ENCODE measurements around the gene TOMM20.

Gene TOMM20

DNA sequence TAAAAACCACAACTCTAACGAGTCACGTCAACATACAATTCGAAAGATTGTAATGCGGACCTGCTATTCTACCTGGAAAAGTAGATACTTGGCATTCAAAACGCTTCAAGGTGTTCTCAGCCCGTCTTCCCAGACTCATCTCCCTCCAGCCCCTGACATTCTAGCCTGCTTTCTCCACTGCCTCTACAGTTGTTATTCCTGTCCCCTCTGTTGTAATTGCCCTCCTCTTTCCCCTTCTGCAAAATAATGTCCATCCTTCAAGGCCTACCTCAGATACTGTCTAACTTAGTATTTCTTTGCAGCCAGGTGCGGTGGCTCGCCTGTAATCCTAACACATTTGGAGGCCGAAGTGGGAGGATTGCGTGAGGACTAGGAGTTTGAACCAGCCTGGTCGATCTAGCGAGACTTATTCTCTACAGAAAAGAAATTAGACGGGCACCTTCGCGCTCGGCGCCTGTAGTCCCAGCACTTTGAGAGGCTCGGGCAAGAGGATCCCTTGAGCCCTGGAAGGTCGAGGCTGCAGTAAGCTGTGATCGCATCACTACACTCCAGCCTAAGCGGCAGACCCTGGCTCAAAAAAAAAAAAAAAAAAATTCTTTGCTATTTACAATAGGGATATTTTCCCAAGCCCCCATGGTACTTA lies 33.2 kb upstream of the TOMM20 start:
- no peak for TF ChIP-seq FOXP2 (optimal IDR thresholded peaks at IDR 0.05; ENCODE audit: borderline replicate concordance, extremely low read depth, extremely low read length, insufficient read depth)
- TF ChIP-seq SIN3A (IDR thresholded peaks at IDR 0.05; ENCODE audit: borderline replicate concordance, insufficient read depth, low read length): no peak
- TF ChIP-seq, protein P1, sequence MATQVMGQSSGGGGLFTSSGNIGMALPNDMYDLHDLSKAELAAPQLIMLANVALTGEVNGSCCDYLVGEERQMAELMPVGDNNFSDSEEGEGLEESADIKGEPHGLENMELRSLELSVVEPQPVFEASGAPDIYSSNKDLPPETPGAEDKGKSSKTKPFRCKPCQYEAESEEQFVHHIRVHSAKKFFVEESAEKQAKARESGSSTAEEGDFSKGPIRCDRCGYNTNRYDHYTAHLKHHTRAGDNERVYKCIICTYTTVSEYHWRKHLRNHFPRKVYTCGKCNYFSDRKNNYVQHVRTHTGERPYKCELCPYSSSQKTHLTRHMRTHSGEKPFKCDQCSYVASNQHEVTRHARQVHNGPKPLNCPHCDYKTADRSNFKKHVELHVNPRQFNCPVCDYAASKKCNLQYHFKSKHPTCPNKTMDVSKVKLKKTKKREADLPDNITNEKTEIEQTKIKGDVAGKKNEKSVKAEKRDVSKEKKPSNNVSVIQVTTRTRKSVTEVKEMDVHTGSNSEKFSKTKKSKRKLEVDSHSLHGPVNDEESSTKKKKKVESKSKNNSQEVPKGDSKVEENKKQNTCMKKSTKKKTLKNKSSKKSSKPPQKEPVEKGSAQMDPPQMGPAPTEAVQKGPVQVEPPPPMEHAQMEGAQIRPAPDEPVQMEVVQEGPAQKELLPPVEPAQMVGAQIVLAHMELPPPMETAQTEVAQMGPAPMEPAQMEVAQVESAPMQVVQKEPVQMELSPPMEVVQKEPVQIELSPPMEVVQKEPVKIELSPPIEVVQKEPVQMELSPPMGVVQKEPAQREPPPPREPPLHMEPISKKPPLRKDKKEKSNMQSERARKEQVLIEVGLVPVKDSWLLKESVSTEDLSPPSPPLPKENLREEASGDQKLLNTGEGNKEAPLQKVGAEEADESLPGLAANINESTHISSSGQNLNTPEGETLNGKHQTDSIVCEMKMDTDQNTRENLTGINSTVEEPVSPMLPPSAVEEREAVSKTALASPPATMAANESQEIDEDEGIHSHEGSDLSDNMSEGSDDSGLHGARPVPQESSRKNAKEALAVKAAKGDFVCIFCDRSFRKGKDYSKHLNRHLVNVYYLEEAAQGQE (IDR thresholded peaks at IDR 0.05; ENCODE audit: insufficient read depth in 1 of 2, low read depth in 2 of 2, low read length in 2 of 2): no peak
- no peak for TF ChIP-seq POLR2AphosphoS5 (IDR thresholded peaks at IDR 0.05; ENCODE audit: low read depth, low read length)

DNA sequence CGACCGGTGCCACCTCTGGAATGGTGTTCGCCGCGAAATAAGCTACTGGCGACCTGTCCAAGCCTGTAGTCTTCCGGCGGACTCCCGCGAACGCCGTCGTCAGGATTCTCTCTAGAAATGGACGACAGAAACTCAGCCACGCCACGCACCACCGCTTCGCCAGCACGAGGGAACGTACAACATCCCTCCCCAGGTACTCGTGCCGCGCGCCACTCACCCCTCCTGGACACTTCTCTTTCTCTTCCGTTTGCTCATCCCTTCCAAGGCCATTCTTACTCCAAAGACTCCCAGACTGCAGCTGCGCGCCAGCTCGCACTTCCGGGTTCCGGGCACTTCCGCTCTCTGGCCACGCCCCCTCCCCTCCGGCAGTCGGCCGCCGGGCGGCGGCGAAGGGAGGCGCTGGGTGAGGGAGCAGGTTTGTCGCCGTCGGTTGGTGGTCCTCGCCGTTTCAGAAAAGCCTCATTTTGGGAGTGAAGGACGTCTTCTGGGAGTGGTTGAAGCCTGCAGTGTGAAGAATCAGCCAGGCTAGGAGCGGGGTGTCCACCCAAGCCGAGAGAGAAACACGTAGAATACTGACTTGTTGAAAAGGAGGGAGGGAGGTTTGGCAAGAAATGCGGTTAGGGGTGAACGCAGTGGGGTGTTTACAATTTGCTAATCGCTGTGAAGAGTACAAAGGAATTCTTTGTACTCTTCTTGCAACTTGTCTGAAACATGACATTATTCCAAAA lies 32.5 kb upstream of the TOMM20 start, which contains the start of gene RBM34:
Gene RBM34, minus strand, starts transcription at position 294 of the 728 bp plus-strand sequence. Its CDS starts 24 bp downstream, at position 270.
- TF ChIP-seq FOXP2 (optimal IDR thresholded peaks at IDR 0.05; ENCODE audit: borderline replicate concordance, extremely low read depth, extremely low read length, insufficient read depth): no peak
- peak; percentile 67 for TF ChIP-seq SIN3A (IDR thresholded peaks at IDR 0.05; ENCODE audit: borderline replicate concordance, insufficient read depth, low read length)
- peak; percentile 99 for TF ChIP-seq POLR2AphosphoS5 (IDR thresholded peaks at IDR 0.05; ENCODE audit: low read depth, low read length)
- peak; percentile 98 for TF ChIP-seq TAF1 (IDR thresholded peaks at IDR 0.05; ENCODE audit: borderline replicate concordance, insufficient read depth, low read length)
- TF ChIP-seq, protein P1 (IDR thresholded peaks at IDR 0.05; ENCODE audit: insufficient read depth in 1 of 2, low read depth in 2 of 2, low read length in 2 of 2): no peak

DNA sequence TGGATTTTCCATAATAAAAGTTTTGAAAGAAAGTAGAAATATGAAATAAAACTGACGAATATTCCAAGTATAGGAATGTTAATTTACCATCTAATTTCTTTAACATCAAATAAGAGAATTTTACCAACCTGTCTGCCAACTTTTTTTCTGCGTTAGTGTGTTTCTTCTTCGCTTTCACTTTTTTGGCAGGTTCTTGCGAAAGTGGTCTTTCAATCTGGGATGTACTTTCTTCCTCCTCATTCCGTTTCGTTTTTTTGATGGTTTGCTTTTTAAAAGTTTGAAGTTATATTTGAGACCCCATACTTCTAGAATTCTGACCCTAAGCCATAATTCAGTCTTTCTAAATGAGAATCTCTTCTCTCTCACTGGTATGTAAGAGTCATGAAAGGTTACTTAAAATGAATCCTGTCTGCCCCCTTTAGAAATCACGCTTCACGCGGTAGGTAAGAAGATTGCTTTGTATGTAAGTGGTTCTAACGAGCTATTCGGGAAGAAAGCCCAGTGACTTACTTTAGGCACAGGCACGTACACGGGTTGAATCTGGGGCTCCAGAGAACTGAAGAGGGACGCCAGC lies 31.8 kb upstream of the TOMM20 start:
- TF ChIP-seq SIN3A (IDR thresholded peaks at IDR 0.05; ENCODE audit: borderline replicate concordance, insufficient read depth, low read length) (no peak), FOXP2 (optimal IDR thresholded peaks at IDR 0.05; ENCODE audit: borderline replicate concordance, extremely low read depth, extremely low read length, insufficient read depth) (no peak), TAF1 (IDR thresholded peaks at IDR 0.05; ENCODE audit: borderline replicate concordance, insufficient read depth, low read length) (no peak), POLR2AphosphoS5 (IDR thresholded peaks at IDR 0.05; ENCODE audit: low read depth, low read length) (no peak)
- TF ChIP-seq, protein P1 (IDR thresholded peaks at IDR 0.05; ENCODE audit: insufficient read depth in 1 of 2, low read depth in 2 of 2, low read length in 2 of 2): no peak

DNA sequence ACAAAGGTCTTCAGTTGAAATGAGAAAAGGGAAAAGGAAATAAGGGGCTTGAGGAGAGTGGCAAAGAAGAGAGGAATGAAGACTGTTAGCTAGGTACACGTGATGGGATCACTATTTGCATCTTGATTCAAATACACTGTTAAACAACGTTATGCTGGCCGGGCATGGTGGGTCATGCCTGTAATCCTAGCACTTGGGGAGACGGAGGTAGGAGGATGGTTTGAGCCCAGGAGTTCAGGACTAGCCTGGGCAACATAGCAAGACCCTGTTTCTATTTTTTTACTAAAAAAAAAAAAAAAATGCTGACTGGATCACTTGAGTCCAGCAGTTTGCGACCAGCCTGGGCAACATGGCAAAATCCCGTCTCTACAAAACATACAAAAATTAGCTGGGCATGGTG lies 30.0 kb upstream of the TOMM20 start:
- TF ChIP-seq SIN3A (IDR thresholded peaks at IDR 0.05; ENCODE audit: borderline replicate concordance, insufficient read depth, low read length): no peak
- TF ChIP-seq FOXP2 (optimal IDR thresholded peaks at IDR 0.05; ENCODE audit: borderline replicate concordance, extremely low read depth, extremely low read length, insufficient read depth): no peak
- TF ChIP-seq TAF1 (IDR thresholded peaks at IDR 0.05; ENCODE audit: borderline replicate concordance, insufficient read depth, low read length): no peak
- TF ChIP-seq, protein P1 (IDR thresholded peaks at IDR 0.05; ENCODE audit: insufficient read depth in 1 of 2, low read depth in 2 of 2, low read length in 2 of 2): no peak
- no peak for TF ChIP-seq POLR2AphosphoS5 (IDR thresholded peaks at IDR 0.05; ENCODE audit: low read depth, low read length)
